Heart left ventricle (tissue), 16 donors: Measurements from ENCODE around the gene PARM1. TPM values are rescaled to one million over a fixed set of nuclear protein-coding genes. Genes with fewer than 3 reads are reported as not detected.
A peak's percentile ranks its signal among the peaks of the same experiment; 100 is the strongest.

Experiments used
- ATAC-seq, 4 donors: fragments of 200-7000 bp; cut with Tn5 transposase; one replicate each; pipeline ENCODE4 v1.9.1; 2020 to 2022; ENCODE audit warnings: moderate library complexity in 4 of 4, mild to moderate bottlenecking in 3 of 4, moderate number of reproducible peaks in 1 of 4
- DNase-seq, 5 donors: peaks; one replicate each; pipeline ENCODE4 v3.0.0-alpha.2; 2020
- H3K27ac ChIP-seq, 12 donors: fragments of 200-600 bp; sonication (generic) in 4 of 12; one replicate each; pipeline versions ENCODE4 v1.5.0 to v1.8.0; 2016 to 2022; ENCODE audit warnings: mild to moderate bottlenecking in 2 of 12
- H3K27me3 ChIP-seq, 9 donors: fragments of 200-600 bp; sonication (generic) in 2 of 9; one replicate each; pipeline versions ENCODE4 v1.5.1 to v1.8.0; 2016 to 2022; ENCODE audit warnings: mild to moderate bottlenecking in 3 of 9
- H3K36me3 ChIP-seq, 9 donors: fragments of 200-600 bp; sonication (generic) in 2 of 9; one replicate each; pipeline versions ENCODE4 v1.5.0 to v1.8.0; 2018 to 2022; ENCODE audit warnings: mild to moderate bottlenecking in 2 of 9
- H3K4me1 ChIP-seq, 12 donors: fragments of 200-600 bp; sonication (generic) in 4 of 12; one replicate each; pipeline versions ENCODE4 v1.5.0 to v1.8.0; 2016 to 2022; ENCODE audit warnings: mild to moderate bottlenecking in 3 of 12
- H3K4me3 ChIP-seq, 12 donors: fragments of 200-600 bp; sonication (generic) in 4 of 12; one replicate each; pipeline versions ENCODE4 v1.5.0 to v1.8.0; 2017 to 2022; ENCODE audit warnings: mild to moderate bottlenecking in 9 of 12, moderate library complexity in 4 of 12
- H3K9me3 ChIP-seq, 12 donors: fragments of 200-600 bp; sonication (generic) in 4 of 12; one replicate each; pipeline versions ENCODE4 v1.5.0 to v1.8.0; 2016 to 2022; ENCODE audit warnings: mild to moderate bottlenecking in 1 of 12
- CTCF ChIP-seq, 12 donors: fragments of 200-600 bp; sonication (generic) in 4 of 12; IDR thresholded peaks; one replicate each; pipeline versions ENCODE4 v1.5.0 to v1.8.0; 2018 to 2022; ENCODE audit warnings: antibody characterized with exemption in 12 of 12, mild to moderate bottlenecking in 5 of 12
- POLR2A ChIP-seq, 2 donors: fragments of 450-650 bp; IDR thresholded peaks; one replicate each; pipeline ENCODE4 v1.6.1; 2017; ENCODE audit warnings: antibody characterized with exemption in 2 of 2, mild to moderate bottlenecking in 2 of 2, moderate library complexity in 2 of 2
- WGBS, 4 donors: extraction: QIAGEN DNeasy Blood & Tissue Kit in 2 of 4; methylation state at CpG; one replicate each; pipeline versions ENCODE4 v1.1.5 to v1.1.7; 2013 to 2018; 5-methylcytosine and 5-hydroxymethylcytosine counted together
- intact Hi-C, 10 donors: fragments of 100-400 bp; cut with DNase I; formaldehyde crosslinking; loops; one replicate each; pipeline versions ENCODE4 v1.11.1 to v1.14.2; 2022
- polyA plus RNA-seq, 2 donors: library from polyadenylated mRNA; stranded (reverse); fragments of 200-250 nt; gene quantifications; one replicate each; pipeline ENCODE4 v1.2.3, GENCODE V29; 2013
- total RNA-seq, 9 donors: library from RNA; depleted of rRNA in 2 of 9; stranded (reverse); fragments of >200 nt in 2 of 9; fragmentation: NEBNext Ultra II Directional in 3 of 9; extraction: Animal tissue kit (Norgen Biotek cat#: 25700) in 3 of 9; gene quantifications; one replicate each; pipeline versions ENCODE4 v1.1.0 to v1.2.4, GENCODE V29; 2016 to 2023
- donor health status: ischemic (EF 13 %, LVEDD 7.1; RV severe dilation, severe dysfunction).
- donor health status: healthy with polysubstance abuse.
- donor health status: DM: no; HTN: yes; CAD: no.
- donor health status: DM: no; HTN: no; CAD: no.
- donor health status: ischemic (EF 25% LVEDD 6.9; RV normal size, moderate dysfunction).
- donor health status: ischemic (EF 25% LVEDD 5.7; RV mildly dilated, moderate dysfunction).
- donor health status: healthy.
- donor health status: DM: yes; HTN: yes; CAD: no.
- donor health status: ischemic (EF 35%, LVEDD 5.7; RV mildly dilated, moderate dysfunction).
- donor health status: nonischemic (EF 11% LVEDD 7.7; RV severe dilation, severe dysfunction).
- donor health status: DM: yes; HTN: yes; CAD: no.
- donor health status: PGD.
- donor health status: ischemic (EF 29% LVEDD 5.4; RV normal size, mild dysfunction).
- donor health status: nonischemic (EF 23%, LVEDD 6.1; RV moderate dilation, normal function).

PARM1 gene
- total and polyA plus RNA-seq, 11 donors, result 28.8 to 144 (median 75.2) TPM

GRCh38 chr4:74890341-74890740 is 42.6 kb upstream of the PARM1 start:
- H3K36me3 ChIP-seq, result no peaks in the 10 kb centered on the region
- no peaks in the 10 kb centered on the region for H3K27me3 ChIP-seq
- peaks cover 0 to 9% (median 0%) of the 10 kb centered on the region in 12 donors for H3K9me3 ChIP-seq
- no peak overlapping the region for H3K27ac ChIP-seq
- intact Hi-C loops, result no loop called here
- TF ChIP-seq POLR2A (IDR thresholded peaks at IDR 0.05) (no peak), CTCF (IDR thresholded peaks at IDR 0.05) (no peak)
- DNase-seq (no peak), ATAC-seq (no peak)
- 58 to 74% (median 63%) methylated on average over 5 of the region's 5 CpGs for WGBS, 4 donors
- no peak overlapping the region for H3K4me3 ChIP-seq
- no peaks in the 10 kb centered on the region for H3K4me1 ChIP-seq

GRCh38 chr4:74891037-74891436 is 41.9 kb upstream of the PARM1 start:
- intact Hi-C loops, result loop anchor here in 1 of 10 donors (1.0 kb wide), 1 partner anchor 12 kb away; no protein-coding TSS in a partner anchor
- H3K27ac ChIP-seq, result no peak overlapping the region
- H3K9me3 ChIP-seq, result peaks cover 0 to 9% (median 0%) of the 10 kb centered on the region in 12 donors
- TF ChIP-seq CTCF (IDR thresholded peaks at IDR 0.05) (no peak), POLR2A (IDR thresholded peaks at IDR 0.05) (no peak)
- no peaks in the 10 kb centered on the region for H3K36me3 ChIP-seq
- no peaks in the 10 kb centered on the region for H3K4me1 ChIP-seq
- no peak for ATAC-seq
- WGBS, 4 donors, result 73 to 89% (median 85%) methylated on average over 1 of the region's 1 CpG
- no peak for DNase-seq
- H3K27me3 ChIP-seq, result no peaks in the 10 kb centered on the region
- H3K4me3 ChIP-seq, result no peak overlapping the region

GRCh38 chr4:74893171-74893570 is 39.7 kb upstream of the PARM1 start:
- DNase-seq (no peak), ATAC-seq (no peak)
- intact Hi-C loops, result no loop called here
- TF ChIP-seq CTCF (IDR thresholded peaks at IDR 0.05) (no peak), POLR2A (IDR thresholded peaks at IDR 0.05) (no peak)
- no peaks in the 10 kb centered on the region for H3K27me3 ChIP-seq
- 69 to 74% (median 71%) methylated on average over 4 of the region's 4 CpGs for WGBS, 4 donors
- H3K36me3 ChIP-seq, result no peaks in the 10 kb centered on the region
- no peaks in the 10 kb centered on the region for H3K4me1 ChIP-seq
- peak overlapping the region in 4 of 12 donors; percentile 13 to 33 (median 22) for H3K4me3 ChIP-seq
- H3K27ac ChIP-seq, result no peak overlapping the region
- H3K9me3 ChIP-seq, result peaks cover 0 to 4% (median 0%) of the 10 kb centered on the region in 12 donors

GRCh38 chr4:74896595-74896994 is 36.3 kb upstream of the PARM1 start:
- 73 to 80% (median 77%) methylated on average over 3 of the region's 3 CpGs for WGBS, 4 donors
- Histone ChIP-seq H3K27ac (no peak overlapping the region), H3K4me3 (no peak overlapping the region), H3K36me3 (no peaks in the 10 kb centered on the region), H3K27me3 (no peaks in the 10 kb centered on the region), H3K9me3 (no peaks in the 10 kb centered on the region), H3K4me1 (no peaks in the 10 kb centered on the region)
- no peak for TF ChIP-seq CTCF (IDR thresholded peaks at IDR 0.05)
- no peak for TF ChIP-seq POLR2A (IDR thresholded peaks at IDR 0.05)
- no peak for ATAC-seq
- no peak for DNase-seq
- intact Hi-C loops, result no loop called here
